Testis (tissue), 2 donors: ENCODE data around the gene MAP2K4.

ENCODE experiments used
- POLR2A ChIP-seq: fragments of 450-650 bp; IDR thresholded peaks from one replicate; pipeline ENCODE4 v1.6.1; 2017; ENCODE audit warnings: antibody characterized with exemption, mild to moderate bottlenecking, moderate library complexity
- TF ChIP-seq, protein P1 (sequence below), 3 experiments: fragments of 450-650 bp in 2 of 3; fragments of 200-600 bp in 1 of 3; sonication (generic) in 1 of 3; IDR thresholded peaks; one replicate each; pipeline ENCODE4 v1.5.1; 2016 to 2019; ENCODE audit warnings: antibody characterized with exemption in 3 of 3, mild to moderate bottlenecking in 2 of 3, moderate library complexity in 1 of 3

DNA sequence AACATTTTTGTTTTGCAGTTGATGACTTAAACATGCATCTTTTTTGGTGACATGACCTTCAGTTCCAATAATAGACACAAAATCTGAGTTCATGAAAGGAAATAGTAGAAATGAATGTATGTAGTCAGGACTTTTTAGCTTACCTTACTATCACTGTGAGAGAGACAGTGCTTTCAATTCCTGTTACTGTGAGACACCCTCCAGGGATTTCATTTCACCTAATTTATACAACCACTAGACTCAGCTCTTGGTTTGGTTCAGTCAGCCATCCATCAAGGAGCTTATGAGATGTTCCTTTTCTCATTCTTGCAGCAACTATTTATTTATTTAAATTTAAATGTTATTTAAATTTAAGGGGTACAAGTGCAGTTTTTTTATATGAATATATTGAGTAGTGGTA, 77.9 kb downstream of the MAP2K4 start:
- no peak for TF ChIP-seq POLR2A
- TF ChIP-seq, protein P1, sequence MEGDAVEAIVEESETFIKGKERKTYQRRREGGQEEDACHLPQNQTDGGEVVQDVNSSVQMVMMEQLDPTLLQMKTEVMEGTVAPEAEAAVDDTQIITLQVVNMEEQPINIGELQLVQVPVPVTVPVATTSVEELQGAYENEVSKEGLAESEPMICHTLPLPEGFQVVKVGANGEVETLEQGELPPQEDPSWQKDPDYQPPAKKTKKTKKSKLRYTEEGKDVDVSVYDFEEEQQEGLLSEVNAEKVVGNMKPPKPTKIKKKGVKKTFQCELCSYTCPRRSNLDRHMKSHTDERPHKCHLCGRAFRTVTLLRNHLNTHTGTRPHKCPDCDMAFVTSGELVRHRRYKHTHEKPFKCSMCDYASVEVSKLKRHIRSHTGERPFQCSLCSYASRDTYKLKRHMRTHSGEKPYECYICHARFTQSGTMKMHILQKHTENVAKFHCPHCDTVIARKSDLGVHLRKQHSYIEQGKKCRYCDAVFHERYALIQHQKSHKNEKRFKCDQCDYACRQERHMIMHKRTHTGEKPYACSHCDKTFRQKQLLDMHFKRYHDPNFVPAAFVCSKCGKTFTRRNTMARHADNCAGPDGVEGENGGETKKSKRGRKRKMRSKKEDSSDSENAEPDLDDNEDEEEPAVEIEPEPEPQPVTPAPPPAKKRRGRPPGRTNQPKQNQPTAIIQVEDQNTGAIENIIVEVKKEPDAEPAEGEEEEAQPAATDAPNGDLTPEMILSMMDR (IDR thresholded peaks at IDR 0.05), result no peak
